ENCODE measurements around the gene GALNT8.

GALNT8 gene

GRCh38 chr12:4796216-4796615 lies 76.0 kb downstream of the GALNT8 start:
- TF ChIP-seq, protein P1, sequence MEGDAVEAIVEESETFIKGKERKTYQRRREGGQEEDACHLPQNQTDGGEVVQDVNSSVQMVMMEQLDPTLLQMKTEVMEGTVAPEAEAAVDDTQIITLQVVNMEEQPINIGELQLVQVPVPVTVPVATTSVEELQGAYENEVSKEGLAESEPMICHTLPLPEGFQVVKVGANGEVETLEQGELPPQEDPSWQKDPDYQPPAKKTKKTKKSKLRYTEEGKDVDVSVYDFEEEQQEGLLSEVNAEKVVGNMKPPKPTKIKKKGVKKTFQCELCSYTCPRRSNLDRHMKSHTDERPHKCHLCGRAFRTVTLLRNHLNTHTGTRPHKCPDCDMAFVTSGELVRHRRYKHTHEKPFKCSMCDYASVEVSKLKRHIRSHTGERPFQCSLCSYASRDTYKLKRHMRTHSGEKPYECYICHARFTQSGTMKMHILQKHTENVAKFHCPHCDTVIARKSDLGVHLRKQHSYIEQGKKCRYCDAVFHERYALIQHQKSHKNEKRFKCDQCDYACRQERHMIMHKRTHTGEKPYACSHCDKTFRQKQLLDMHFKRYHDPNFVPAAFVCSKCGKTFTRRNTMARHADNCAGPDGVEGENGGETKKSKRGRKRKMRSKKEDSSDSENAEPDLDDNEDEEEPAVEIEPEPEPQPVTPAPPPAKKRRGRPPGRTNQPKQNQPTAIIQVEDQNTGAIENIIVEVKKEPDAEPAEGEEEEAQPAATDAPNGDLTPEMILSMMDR (IDR thresholded peaks at IDR 0.05; ENCODE audit: low read depth, low read length), result no peak
- DNase-seq (ENCODE audit: extremely low read depth, low read depth), result no peak

GRCh38 chr12:4796694-4797482 lies 76.7 kb downstream of the GALNT8 start:
- no peak for DNase-seq (ENCODE audit: extremely low read depth, low read depth)
- TF ChIP-seq, protein P1 (IDR thresholded peaks at IDR 0.05; ENCODE audit: low read depth, low read length), result no peak

- DNase-seq (ENCODE audit: extremely low read depth, low read depth), result no peak
- TF ChIP-seq, protein P1 (IDR thresholded peaks at IDR 0.05; ENCODE audit: low read depth, low read length), result no peak
These were observed 80.4 kb downstream of the GALNT8 start for GRCh38 chr12:4800555-4800954.

DNA sequence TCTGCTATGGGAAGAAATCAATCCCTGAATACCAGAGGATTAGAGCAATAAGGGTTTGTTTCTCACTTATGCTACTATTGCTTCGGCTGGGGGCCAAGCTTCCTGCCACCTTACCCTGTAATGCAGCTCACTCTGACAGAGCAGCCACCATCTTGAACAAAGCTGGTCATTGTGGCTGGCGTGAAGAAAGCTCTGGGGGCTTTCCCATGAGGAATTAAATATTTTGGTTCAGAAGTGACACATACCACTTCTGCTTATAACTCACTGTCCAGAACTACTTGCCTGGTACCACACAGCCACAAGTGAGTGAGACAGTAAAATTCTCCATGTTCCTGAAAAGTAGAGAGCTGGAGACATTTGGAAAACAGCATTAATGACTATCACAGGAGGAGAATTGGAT lies 82.6 kb downstream of the GALNT8 start:
- no peak for DNase-seq (ENCODE audit: extremely low read depth, low read depth)
- TF ChIP-seq, protein P1 (IDR thresholded peaks at IDR 0.05; ENCODE audit: low read depth, low read length), result no peak

DNA sequence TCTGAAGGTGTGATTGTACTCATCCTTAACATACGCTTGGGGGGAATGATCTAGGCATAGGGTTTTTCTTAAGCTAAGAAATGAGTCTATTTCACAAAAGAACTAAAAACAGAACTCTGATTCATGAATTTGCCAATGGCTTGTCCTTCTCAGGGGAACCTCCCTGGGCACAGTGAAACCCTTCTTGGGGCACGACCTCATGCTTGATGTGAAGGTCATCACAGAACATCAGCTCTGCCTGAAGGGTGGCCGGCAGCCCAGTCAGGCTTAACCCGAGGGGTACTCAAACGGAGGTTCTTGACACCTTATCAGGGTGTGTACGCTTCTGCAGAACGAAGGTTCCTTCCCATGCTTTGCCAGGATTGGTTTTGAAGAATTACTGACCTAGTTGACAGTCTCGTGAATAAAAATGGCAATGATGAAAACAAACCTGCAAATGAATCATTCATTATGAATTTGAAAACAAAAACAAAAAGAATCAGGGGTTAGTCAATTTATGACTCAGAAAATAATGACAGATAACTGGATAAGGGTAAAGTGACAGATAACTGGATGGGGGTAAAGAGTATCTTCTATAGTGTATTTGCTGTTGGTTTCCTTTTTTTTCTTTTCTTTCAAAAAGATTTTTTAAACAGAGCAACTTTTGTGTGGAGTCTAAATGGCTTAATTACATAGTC lies 86.4 kb downstream of the GALNT8 start:
- TF ChIP-seq, protein P1 (IDR thresholded peaks at IDR 0.05; ENCODE audit: low read depth, low read length), result no peak
- DNase-seq (ENCODE audit: extremely low read depth, low read depth), result no peak

- DNase-seq (ENCODE audit: extremely low read depth, low read depth), result no peak
- TF ChIP-seq, protein P1 (IDR thresholded peaks at IDR 0.05; ENCODE audit: low read depth, low read length), result no peak
These were observed 87.0 kb downstream of the GALNT8 start for GRCh38 chr12:4807116-4807783.

DNA sequence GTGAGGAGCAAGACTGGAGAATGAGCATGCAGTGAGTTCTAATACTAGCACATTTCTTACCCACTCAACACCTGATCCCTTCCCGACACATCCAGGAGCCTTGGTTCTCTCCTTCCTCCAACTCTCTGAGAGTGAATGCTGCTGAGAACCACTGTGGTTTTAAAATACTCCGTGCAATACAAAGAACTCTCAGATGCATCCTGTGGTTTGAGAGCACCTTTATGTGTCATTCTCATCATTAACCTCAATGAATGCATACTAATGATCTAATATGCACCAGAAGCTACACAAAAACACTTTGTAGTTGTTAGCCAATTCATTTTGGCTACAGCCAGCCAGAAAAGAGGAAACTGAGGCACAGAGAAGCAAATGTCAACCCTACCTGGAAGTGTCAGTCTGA lies 87.6 kb downstream of the GALNT8 start:
- TF ChIP-seq, protein P1 (IDR thresholded peaks at IDR 0.05; ENCODE audit: low read depth, low read length), result no peak
- no peak for DNase-seq (ENCODE audit: extremely low read depth, low read depth)

All from AG09319 (cell line).